Left ventricle myocardium inferior (tissue), 1 donor: ENCODE results near the gene BAZ2A. TPM values are rescaled to one million over a fixed set of nuclear protein-coding genes. Genes with fewer than 3 reads are reported as not detected.

Experiments used
- DNase-seq: peaks from one replicate; pipeline ENCODE4 v3.0.0-alpha.2; 2020
- H3K27ac ChIP-seq: fragments of 200-600 bp; replicated peaks from 2 replicates; pipeline ENCODE4 v1.8.0; 2021
- H3K27me3 ChIP-seq: fragments of 200-600 bp; 2 replicates; pipeline ENCODE4 v1.8.0; 2021; ENCODE audit warnings: low read depth
- H3K36me3 ChIP-seq: fragments of 200-600 bp; 2 replicates; pipeline ENCODE4 v1.8.0; 2021
- H3K4me1 ChIP-seq: fragments of 200-600 bp; 2 replicates; pipeline ENCODE4 v1.8.0; 2021
- H3K4me3 ChIP-seq: fragments of 200-600 bp; 2 replicates; pipeline ENCODE4 v1.8.0; 2021; ENCODE audit warnings: mild to moderate bottlenecking, moderate library complexity
- H3K9me3 ChIP-seq: fragments of 200-600 bp; replicated peaks from 2 replicates; pipeline ENCODE4 v1.8.0; 2021
- intact Hi-C: fragments of 100-400 bp; cut with micrococcal nuclease; formaldehyde crosslinking; loops from one replicate; pipeline ENCODE4 v1.11.0; 2022
- total RNA-seq: library from RNA; stranded (reverse); fragmentation: NEBNext Ultra II Directional; extraction: Animal tissue kit (Norgen Biotek cat#: 25700); gene quantifications from one replicate; pipeline ENCODE4 v1.2.1, GENCODE V29; 2021
- TF ChIP-seq, protein P1 (sequence below): fragments of 200-600 bp; IDR thresholded peaks from 2 replicates; pipeline ENCODE4 v1.8.0; 2021; ENCODE audit warnings: antibody characterized with exemption, mild to moderate bottlenecking, borderline replicate concordance
- donor health status: DM: no; HTN: yes; CAD: no; lungs with severe emphysema.

The BAZ2A gene
- total RNA-seq, 1 donor from 2014 or later: 39.1 TPM

DNA sequence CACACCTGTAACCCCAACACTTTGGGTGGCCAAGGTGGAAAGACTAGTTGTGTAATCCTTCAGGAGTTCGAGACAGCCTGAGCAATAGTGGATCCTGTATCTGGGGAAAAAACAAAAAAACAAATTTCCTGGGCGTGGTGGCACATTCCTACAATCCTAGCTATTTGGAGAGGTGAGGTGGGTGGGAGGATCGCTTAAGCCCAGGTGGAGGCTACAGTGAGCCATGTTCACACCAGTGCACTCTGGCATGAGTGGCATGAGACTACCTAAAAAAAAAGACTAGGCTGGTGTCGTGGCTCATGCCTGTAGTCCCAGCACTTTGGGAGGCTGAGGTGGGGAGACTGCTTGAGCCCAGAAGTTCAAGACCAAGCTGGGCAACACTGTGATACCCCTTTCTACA, 40.7 kb upstream of the BAZ2A start:
- H3K27ac ChIP-seq: no peak overlapping the region
- intact Hi-C loops: no loop called here
- H3K9me3 ChIP-seq: no peaks in the 10 kb centered on the region
- no peaks in the 10 kb centered on the region for H3K27me3 ChIP-seq
- H3K4me3 ChIP-seq: no peak overlapping the region
- DNase-seq: no peak
- H3K36me3 ChIP-seq: peaks cover 70% of the 10 kb centered on the region
- TF ChIP-seq, protein P1, sequence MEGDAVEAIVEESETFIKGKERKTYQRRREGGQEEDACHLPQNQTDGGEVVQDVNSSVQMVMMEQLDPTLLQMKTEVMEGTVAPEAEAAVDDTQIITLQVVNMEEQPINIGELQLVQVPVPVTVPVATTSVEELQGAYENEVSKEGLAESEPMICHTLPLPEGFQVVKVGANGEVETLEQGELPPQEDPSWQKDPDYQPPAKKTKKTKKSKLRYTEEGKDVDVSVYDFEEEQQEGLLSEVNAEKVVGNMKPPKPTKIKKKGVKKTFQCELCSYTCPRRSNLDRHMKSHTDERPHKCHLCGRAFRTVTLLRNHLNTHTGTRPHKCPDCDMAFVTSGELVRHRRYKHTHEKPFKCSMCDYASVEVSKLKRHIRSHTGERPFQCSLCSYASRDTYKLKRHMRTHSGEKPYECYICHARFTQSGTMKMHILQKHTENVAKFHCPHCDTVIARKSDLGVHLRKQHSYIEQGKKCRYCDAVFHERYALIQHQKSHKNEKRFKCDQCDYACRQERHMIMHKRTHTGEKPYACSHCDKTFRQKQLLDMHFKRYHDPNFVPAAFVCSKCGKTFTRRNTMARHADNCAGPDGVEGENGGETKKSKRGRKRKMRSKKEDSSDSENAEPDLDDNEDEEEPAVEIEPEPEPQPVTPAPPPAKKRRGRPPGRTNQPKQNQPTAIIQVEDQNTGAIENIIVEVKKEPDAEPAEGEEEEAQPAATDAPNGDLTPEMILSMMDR: no peak
- H3K4me1 ChIP-seq: peaks cover 66% of the 10 kb centered on the region

DNA sequence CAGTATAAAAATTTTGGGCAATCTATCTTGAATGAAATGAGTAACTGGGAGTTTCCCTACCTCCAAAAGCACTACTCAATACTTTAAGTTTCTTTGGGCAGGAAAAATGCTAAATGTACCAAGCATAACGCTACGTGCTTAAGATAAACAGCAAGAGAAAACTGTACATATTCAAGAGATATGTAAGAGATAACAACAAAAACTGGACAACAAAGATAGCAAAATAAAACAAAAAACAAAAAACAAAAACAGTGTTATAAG, 38.0 kb upstream of the BAZ2A start:
- Histone ChIP-seq H3K4me1 (peaks cover 45% of the 10 kb centered on the region), H3K9me3 (no peaks in the 10 kb centered on the region), H3K27ac (no peak overlapping the region), H3K36me3 (peaks cover 97% of the 10 kb centered on the region), H3K4me3 (no peak overlapping the region), H3K27me3 (no peaks in the 10 kb centered on the region)
- intact Hi-C loops: no loop called here
- TF ChIP-seq, protein P1: no peak
- DNase-seq: no peak

DNA sequence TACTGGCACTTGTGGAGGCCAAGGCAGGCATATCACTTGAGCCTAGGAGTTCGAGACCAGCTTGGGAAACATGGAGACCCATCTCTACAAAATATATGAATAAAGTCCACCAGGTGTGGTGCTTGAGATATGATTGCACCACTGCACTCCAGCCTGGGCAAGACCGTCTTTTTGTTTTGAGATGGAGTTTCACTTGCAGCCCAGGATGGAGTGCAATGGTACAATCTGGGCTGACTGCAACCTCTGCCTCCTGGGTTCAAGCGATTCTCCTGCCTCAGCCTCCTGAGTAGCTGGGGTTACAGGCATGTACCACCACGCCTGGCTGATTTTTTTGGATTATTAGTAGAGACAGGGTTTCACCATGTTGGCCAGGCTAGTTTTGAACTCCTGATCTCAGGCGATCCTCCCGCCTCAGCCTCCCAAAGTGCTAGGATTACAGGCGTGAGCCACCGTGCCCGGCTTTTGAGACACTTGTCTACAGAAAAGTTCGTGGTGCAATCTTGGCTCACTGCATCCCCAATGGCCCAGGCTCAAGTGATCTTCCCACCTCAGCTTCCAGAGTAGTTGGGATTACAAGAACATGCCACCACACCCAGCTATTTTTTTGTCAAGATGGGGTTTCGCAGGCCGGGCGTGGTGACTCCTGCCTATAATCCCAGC, 32.0 kb upstream of the BAZ2A start:
- H3K36me3 ChIP-seq: peaks cover 50% of the 10 kb centered on the region
- H3K27me3 ChIP-seq: no peaks in the 10 kb centered on the region
- H3K27ac ChIP-seq: no peak overlapping the region
- no peak overlapping the region for H3K4me3 ChIP-seq
- peaks cover 4% of the 10 kb centered on the region for H3K4me1 ChIP-seq
- TF ChIP-seq, protein P1: no peak
- intact Hi-C loops: no loop called here
- H3K9me3 ChIP-seq: no peaks in the 10 kb centered on the region
- no peak for DNase-seq

DNA sequence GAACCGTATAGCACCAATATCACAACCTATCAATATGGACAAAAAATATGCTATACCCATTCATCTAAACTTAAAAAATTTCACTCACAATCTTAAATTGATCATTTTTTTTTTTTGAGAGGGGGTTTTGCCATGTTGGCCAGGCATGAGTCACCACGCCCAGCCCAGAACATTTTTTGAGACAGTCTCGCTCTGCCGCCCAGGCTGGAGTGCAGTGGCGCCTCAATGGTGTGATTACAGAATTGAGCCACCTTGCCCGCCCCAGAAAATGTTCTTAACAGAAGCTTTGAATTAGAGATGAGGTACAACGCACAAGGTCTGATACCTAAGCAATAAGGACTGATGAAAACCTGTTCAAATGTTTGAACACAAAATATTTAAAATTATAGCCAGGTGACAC, 31.4 kb upstream of the BAZ2A start:
- H3K36me3 ChIP-seq: peaks cover 45% of the 10 kb centered on the region

DNA sequence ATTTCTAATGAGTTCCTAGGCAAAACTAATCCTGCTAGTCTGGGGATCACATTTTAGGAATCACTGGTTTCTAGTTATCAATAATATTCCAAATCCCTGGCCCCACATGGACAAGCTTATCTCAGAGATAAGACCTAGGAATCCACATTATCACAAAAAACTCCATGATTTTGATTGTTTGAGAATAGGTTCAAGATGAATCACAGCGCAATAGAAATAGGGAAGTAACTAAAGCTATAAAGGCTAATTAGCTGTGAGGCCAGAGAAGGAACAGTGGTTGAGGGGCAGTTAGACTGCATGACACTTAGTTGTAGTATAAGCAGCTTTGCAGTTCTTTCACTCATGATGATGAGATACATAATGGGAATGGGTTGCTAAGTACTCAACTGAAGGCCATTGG, 28.8 kb upstream of the BAZ2A start:
- no peaks in the 10 kb centered on the region for H3K4me1 ChIP-seq
- no peak for DNase-seq
- peaks cover 18% of the 10 kb centered on the region for H3K36me3 ChIP-seq
- TF ChIP-seq, protein P1: no peak
- H3K9me3 ChIP-seq: peaks cover 7% of the 10 kb centered on the region
- no peaks in the 10 kb centered on the region for H3K27me3 ChIP-seq
- no peak overlapping the region for H3K4me3 ChIP-seq
- intact Hi-C loops: no loop called here
- no peak overlapping the region for H3K27ac ChIP-seq

More for the DNA sequence above, 31.4 kb upstream of the BAZ2A start:
- no peak for DNase-seq
- no peaks in the 10 kb centered on the region for H3K9me3 ChIP-seq
- H3K4me3 ChIP-seq: no peak overlapping the region
- H3K27ac ChIP-seq: no peak overlapping the region
- H3K27me3 ChIP-seq: no peaks in the 10 kb centered on the region
- TF ChIP-seq, protein P1: no peak
- intact Hi-C loops: no loop called here
- H3K4me1 ChIP-seq: no peaks in the 10 kb centered on the region
